Loucy (cell line): ENCODE measurements around the gene HDAC10.

Experiments
- H2AFZ ChIP-seq: fragments of 200-600 bp; sonication (generic); 2 replicates; pipeline ENCODE4 v1.6.0; 2016; ENCODE audit warnings: antibody characterized with exemption, mild to moderate bottlenecking, low read length, moderate library complexity
- H3F3A ChIP-seq: fragments of 200-600 bp; 2 replicates; pipeline ENCODE4 v1.6.0; 2016; ENCODE audit warnings: antibody characterized with exemption, low read depth, mild to moderate bottlenecking
- H3K27me3 ChIP-seq: fragments of 200-600 bp; sonication (generic); 2 replicates; pipeline ENCODE4 v1.6.1; 2014; ENCODE audit warnings: low read length, mild to moderate bottlenecking; ENCODE audit not compliant: insufficient read depth, poor library complexity, severe bottlenecking
- H3K36me3 ChIP-seq: fragments of 200-600 bp; sonication (generic); 2 replicates; pipeline ENCODE4 v1.6.1; 2016; ENCODE audit warnings: low read length; ENCODE audit not compliant: insufficient read depth
- H3K4me1 ChIP-seq: fragments of 200-600 bp; sonication (generic); 2 replicates; pipeline ENCODE4 v1.5.1; 2014; ENCODE audit warnings: low read length, mild to moderate bottlenecking; ENCODE audit not compliant: insufficient read depth, poor library complexity, severe bottlenecking
- H3K4me2 ChIP-seq: fragments of 200-600 bp; sonication (generic); 2 replicates; pipeline ENCODE4 v1.6.0; 2014; ENCODE audit warnings: antibody characterized with exemption, low read length, low read depth, mild to moderate bottlenecking; ENCODE audit not compliant: poor library complexity, severe bottlenecking
- H3K4me3 ChIP-seq: fragments of 200-600 bp; sonication (generic); 2 replicates; pipeline ENCODE4 v1.5.1; 2014; ENCODE audit warnings: low read length, mild to moderate bottlenecking, mixed read lengths; ENCODE audit not compliant: poor library complexity, severe bottlenecking
- H3K79me2 ChIP-seq: fragments of 200-600 bp; sonication (generic); 2 replicates; pipeline ENCODE4 v1.6.1; 2014; ENCODE audit warnings: low read length; ENCODE audit not compliant: insufficient read depth
- H3K9ac ChIP-seq: fragments of 200-600 bp; sonication (generic); 2 replicates; pipeline ENCODE4 v1.6.0; 2014; ENCODE audit warnings: mild to moderate bottlenecking, low read depth, low read length, moderate library complexity; ENCODE audit not compliant: poor library complexity, severe bottlenecking
- H3K9me2 ChIP-seq: fragments of 200-600 bp; sonication (generic); replicated peaks from 2 replicates; pipeline ENCODE4 v1.6.1; 2016; ENCODE audit warnings: low read depth, low read length, mixed read lengths
- H3K9me3 ChIP-seq: fragments of 200-600 bp; sonication (generic); 2 replicates; pipeline ENCODE4 v1.6.1; 2014; ENCODE audit warnings: mild to moderate bottlenecking, antibody characterized with exemption, low read length, low read depth; ENCODE audit not compliant: insufficient read depth
- H4K20me1 ChIP-seq: fragments of 200-600 bp; sonication (generic); 2 replicates; pipeline ENCODE4 v1.6.0; 2014; ENCODE audit warnings: antibody characterized with exemption, low read length, mild to moderate bottlenecking; ENCODE audit not compliant: insufficient read depth, poor library complexity, severe bottlenecking
- CTCF ChIP-seq: fragments of 200-600 bp; sonication (generic); conservative IDR thresholded peaks from 2 replicates; pipeline ENCODE4 v1.5.1; 2014; ENCODE audit warnings: mild to moderate bottlenecking, antibody characterized with exemption, low read length
- EZH2phosphoT487 ChIP-seq: fragments of 200-600 bp; IDR thresholded peaks from 2 replicates; pipeline ENCODE4 v1.6.1; 2018; ENCODE audit warnings: antibody characterized with exemption, mild to moderate bottlenecking, moderate library complexity, borderline replicate concordance

Gene HDAC10

GRCh38 chr22:50204571-50204970 is 46.5 kb downstream of the HDAC10 start:
- Histone ChIP-seq H3K4me1 (peaks cover 28% of the 10 kb centered on the region), H2AFZ (no peak overlapping the region), H3K9me2 (no peaks in the 10 kb centered on the region), H3K27me3 (no peaks in the 10 kb centered on the region), H3K36me3 (no peaks in the 10 kb centered on the region; the same call in 1 of the 2 replicates), H4K20me1 (peaks cover 19% of the 10 kb centered on the region), H3F3A (no peaks in the 10 kb centered on the region), H3K9me3 (no peaks in the 10 kb centered on the region), H3K9ac (no peak overlapping the region), H3K4me3 (no peak overlapping the region), H3K79me2 (peaks cover 22% of the 10 kb centered on the region), H3K4me2 (no peak overlapping the region)
- TF ChIP-seq CTCF (no peak), EZH2phosphoT487 (no peak)

- Histone ChIP-seq H3F3A (no peaks in the 10 kb centered on the region), H3K9me2 (no peaks in the 10 kb centered on the region), H3K27me3 (no peaks in the 10 kb centered on the region), H3K9ac (no peak overlapping the region), H3K9me3 (no peaks in the 10 kb centered on the region), H2AFZ (no peak overlapping the region), H3K79me2 (peaks cover 22% of the 10 kb centered on the region), H3K4me1 (peaks cover 28% of the 10 kb centered on the region), H3K36me3 (no peaks in the 10 kb centered on the region; the same call in 1 of the 2 replicates), H3K4me3 (no peak overlapping the region), H3K4me2 (no peak overlapping the region), H4K20me1 (peaks cover 19% of the 10 kb centered on the region)
- TF ChIP-seq CTCF (no peak), EZH2phosphoT487 (no peak)
Measured at GRCh38 chr22:50203288-50203687, 47.8 kb downstream of the HDAC10 start.

- Histone ChIP-seq H3K79me2 (peaks cover 22% of the 10 kb centered on the region), H3K4me1 (peaks cover 22% of the 10 kb centered on the region)
Measured at GRCh38 chr22:50202130-50202666, 48.9 kb downstream of the HDAC10 start.

More at GRCh38 chr22:50202130-50202666, 48.9 kb downstream of the HDAC10 start:
- no peaks in the 10 kb centered on the region; the same call in 1 of the 2 replicates for H3K36me3 ChIP-seq
- H3K27me3 ChIP-seq = no peaks in the 10 kb centered on the region
- TF ChIP-seq CTCF = no peak
- TF ChIP-seq EZH2phosphoT487 = no peak
- H2AFZ ChIP-seq = no peak overlapping the region
- H3K9ac ChIP-seq = peak overlapping the region; percentile 75
- peak overlapping the region; percentile 84 for H3K4me3 ChIP-seq
- H3F3A ChIP-seq = no peaks in the 10 kb centered on the region
- H3K4me2 ChIP-seq = peak overlapping the region; percentile 98
- H4K20me1 ChIP-seq = peaks cover 19% of the 10 kb centered on the region
- H3K9me3 ChIP-seq = no peaks in the 10 kb centered on the region
- no peaks in the 10 kb centered on the region for H3K9me2 ChIP-seq
